Superior temporal gyrus (tissue), 1 donor: ENCODE measurements around the gene MKNK2.

ENCODE experiments used
- DNase-seq: peaks from one replicate; pipeline ENCODE4 v3.0.0-alpha.2; 2016; ENCODE audit errors: extremely low spot score

The MKNK2 gene

DNA sequence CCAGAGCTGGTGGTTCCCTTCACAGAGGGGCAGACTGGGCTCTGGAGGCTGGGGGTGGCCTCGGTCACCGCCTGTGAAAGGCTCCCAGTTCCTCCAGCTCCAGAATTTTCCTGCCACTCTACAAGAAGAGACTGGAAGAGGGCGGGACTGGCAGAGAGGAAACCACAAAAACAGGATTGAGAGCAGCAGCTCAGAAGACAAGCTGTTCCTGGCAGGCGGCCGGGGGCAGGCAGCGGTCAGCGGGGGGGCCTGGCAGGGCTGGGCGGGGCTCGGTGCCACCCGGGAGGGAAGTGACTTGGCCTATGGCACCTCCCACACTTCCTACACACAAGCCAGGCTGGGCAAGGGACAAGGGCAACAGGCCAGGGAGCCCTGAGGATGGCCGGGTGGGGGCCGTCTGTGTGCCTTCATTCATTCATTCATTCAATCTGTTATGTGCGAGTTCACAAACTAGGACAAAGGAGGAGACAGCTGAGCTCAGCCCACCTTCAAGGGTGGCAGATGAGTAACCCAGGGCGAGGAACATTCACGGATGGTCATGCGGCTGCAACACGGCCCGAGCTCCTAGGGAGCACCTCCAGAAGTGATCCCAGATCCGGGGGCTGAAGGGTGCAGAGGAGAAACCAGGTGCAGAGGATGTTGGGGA, 18.6 kb downstream of the MKNK2 start:
- DNase-seq, result peak; percentile 93

DNA sequence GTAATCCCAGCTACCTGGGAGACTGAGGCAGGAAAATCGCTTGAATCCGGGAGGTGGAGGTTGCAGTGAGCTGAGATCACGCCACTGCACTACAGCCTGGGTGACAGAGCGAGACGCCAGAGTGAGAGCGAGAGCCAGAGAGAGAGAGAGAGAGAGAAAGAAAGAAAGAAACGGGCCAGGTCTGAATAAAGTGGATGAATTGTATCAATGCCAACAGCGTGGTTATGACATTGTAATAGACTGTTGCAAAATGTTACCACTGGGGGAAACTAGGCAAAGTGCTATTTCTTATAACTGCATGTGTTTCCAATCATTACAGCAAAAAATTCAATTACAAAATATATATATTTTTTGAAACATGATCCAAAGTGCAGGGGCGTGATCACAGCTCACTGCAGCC, 23.7 kb downstream of the MKNK2 start:
- DNase-seq, result no peak

DNA sequence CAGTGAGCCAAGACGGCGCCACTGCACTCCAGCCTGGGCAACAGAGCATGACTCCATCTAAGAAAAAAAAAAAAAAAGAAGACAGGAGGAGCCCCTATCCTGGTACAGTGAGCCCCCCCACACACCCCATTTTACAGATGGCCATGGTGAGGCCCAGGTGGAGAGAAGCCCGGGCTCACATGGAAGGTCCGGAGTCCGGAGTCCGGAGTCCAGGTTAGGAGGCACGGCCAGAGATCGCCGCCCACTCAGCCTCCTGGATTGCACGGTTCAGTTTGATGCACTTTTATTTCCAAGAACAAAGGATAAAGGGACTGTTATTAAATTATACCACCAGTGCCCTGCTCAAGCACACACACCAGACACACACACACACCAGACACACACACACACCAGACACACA, 24.3 kb downstream of the MKNK2 start:
- no peak for DNase-seq

DNA sequence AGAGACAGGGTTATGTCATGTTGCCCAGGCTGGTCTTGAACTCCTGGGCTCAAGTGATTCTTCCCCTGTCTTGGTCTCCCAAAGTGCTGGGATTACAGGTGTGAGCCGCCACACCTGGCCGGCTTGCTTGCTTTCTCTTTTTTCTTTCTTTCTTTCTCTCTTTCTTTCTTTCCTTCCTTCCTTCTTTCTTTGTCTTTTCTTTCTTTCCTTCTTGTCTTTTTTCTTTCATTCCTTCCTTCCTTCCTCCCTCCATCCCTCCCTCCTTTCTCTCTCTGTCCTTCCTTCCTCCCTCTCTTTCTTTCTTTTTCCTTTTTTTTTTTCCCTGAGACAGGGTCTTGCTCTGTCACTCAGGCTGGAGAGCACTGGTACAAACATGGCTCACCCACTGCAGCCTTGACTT, 28.8 kb downstream of the MKNK2 start:
- DNase-seq, result no peak

DNA sequence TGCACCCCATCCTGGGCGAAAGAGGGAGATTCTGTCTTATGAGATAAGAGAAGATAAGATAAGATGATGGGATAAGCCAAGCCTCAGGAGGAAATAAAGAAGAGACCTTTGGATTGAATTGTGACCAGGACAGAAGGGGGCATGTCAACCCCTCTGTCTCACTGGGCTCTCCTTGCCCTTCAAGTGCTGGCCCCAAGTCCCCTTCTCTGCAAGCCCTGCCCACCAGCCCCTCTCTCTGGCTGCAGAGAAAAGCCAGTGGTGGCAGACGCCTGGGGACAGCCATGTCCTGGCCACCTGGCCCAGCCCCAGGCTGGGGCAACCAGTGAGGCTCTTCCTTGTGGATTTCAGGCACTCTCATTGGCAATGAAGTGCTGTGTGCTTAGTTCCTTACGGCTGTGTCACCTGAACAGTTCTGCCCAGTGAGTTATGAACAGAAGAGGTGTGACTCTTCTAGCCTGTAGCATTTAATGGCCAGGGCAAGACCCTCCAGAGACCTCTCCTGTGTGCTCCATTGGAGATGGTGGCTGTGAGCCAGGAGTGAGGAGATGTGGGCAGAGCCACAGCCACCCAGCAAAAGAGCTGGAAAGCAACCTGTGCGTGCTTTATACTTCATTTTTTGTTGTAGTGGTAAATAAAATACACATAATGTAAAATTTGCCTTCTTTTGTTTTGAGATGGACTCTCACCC, 29.4 kb downstream of the MKNK2 start:
- no peak for DNase-seq

DNA sequence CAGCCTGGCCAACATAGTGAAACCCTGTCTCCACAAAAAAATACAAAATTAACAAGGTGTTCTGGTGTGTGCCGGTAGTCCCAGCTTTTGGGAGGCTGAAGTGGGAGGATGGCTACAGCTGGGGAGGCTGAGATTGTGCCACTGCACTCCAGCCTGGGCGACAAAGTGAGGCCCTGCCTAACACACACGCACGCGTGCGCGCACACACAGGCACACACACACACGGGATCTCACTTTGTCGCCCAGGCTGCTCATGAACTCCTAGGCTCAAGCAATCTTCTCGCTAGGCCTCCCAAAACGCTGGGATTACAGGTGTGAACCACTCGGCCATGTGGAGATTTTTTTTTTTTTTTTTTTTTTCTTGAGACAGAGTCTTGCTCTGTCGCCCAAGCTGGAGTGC, 32.3 kb downstream of the MKNK2 start:
- DNase-seq, result no peak

DNA sequence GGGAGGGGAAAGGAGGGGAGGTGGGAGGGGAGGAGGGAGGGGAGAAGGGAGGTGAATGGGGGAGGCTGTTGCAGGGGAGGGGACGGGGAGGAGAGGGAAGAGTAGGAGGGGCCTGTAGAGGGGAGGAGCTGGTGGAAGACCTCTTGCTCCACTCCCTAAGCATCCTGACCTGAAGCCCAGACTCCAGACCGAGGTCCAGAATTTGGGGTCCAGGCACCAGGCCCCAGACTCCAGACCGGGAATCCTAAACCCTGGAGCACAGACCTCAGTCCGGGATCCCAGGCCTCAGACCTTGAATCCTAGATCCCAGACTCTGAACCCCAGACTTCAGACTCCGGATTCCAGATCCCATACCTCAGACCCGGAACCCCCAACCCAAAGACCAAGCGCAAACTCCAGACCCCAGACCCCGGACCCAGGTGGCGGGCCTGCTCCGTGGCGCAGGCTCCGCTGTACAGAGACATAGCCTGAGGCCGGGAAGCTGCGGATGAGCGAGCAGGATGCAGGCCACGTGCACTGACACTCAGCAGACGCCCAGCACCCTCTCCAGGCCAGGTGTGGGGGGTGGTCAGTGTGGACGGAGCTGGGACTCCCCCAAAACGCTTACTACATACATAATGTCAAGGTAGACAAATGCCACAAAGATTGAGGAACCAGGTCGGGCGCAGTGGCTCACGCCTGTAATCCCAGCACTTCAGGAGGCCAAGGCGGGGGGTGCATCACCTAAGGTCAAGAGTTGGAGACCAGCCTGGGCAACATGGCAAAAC, 34.8 kb downstream of the MKNK2 start:
- peak; percentile 61 for DNase-seq

DNA sequence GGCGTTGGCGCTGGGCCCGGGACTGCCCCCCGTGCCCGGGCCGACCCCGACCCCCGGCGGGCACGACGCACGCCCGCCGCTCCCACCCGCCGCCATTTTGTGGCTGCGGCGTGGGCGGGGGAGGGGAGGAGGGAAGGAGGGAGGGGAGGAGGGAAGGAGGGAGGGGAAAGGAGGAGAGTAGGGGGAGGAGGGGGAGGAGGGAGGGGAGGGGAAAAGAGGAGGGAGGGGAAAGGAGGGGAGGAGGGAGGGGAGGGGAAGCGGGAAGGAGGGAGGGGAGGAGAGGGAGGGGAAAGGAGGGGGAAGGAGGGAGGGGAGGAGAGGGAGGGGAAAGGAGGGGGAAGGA, 35.5 kb downstream of the MKNK2 start, which contains the start of gene BTBD2:
Gene BTBD2, minus strand, starts transcription at position 107 of the 343 bp plus-strand sequence. Its CDS starts 11 bp downstream, at position 96.
- peak; percentile 44 for DNase-seq

DNA sequence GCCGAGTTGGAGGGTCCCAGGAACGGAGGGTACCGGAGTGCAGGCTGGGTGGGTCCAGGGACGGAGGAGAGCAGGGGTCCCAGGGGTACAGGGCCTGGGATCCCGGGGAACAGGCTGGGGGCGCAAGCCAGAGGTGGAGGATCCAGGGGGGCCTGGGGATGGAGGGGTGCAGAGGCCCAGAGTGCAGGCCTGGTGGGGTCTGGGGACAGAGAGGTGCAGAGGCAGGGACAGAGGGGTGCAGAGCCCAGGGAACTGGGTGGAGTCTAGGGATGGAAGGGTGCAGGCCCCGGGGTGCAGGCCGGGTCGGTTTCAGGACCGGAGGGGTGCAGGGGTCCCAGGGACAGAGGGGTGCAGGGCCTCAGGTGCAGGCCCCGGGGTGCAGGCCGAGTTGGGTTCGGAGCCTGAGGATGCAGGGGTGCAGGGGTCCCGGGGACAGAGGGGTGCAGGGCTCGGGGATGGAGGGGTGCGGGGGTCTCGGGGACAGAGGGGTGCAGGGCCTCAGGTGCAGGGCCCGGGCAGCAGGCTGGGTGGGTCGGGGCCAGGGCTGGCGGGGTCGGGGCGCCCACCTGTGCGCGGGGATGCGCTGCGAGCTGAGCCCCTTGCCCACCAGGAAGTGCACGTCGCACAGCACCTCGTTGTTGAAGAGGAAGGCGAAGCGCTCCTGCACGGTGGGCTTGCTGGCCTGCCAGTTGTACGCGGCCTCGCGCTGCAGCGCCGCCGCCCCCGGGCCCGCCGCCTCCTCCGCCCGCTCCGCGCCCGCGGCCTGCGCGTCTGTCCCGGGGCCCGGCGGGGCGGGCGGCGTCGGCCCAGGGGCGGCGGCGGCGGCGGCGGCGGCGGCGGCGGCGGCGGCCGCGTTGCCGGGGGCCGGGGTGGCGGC, 36.1 kb downstream of the MKNK2 start:
- DNase-seq, result no peak

DNA sequence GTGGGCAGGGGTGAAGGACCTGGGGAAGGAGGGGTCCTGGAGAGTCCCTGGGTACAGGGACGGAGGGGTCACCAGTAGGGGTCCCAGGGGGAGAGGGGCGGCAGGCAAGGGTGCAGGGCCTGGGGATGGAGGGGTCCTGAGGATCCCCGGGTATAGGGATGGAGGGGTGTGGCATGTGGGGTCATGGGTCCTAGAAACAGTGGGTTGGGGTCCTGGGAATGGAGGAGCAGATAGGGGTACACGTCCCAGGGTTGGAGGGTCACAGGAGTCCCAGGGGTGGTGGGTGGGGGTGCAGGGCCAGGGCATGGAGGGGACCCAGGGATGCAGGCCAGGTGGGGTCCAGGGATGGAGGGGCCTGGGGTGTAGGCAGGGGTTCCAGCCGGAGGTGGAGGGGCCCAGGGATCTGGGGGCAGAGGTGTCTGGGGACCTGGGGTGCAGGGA, 36.9 kb downstream of the MKNK2 start:
- DNase-seq, result no peak

DNA sequence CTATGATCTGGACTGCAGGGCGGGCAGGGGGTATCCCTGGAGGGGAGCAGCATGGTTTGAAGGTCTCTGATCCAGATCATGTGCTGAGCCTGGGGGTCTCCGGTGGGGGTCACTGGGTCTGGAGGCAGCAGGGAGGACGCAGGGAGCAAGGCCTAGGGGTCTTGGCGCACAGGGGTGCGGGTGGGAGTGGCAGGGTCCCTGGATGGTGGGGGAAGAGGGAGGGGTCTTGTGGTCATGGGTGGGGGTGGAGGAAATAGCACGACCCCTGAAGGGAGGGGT, 37.4 kb downstream of the MKNK2 start:
- DNase-seq, result no peak

DNA sequence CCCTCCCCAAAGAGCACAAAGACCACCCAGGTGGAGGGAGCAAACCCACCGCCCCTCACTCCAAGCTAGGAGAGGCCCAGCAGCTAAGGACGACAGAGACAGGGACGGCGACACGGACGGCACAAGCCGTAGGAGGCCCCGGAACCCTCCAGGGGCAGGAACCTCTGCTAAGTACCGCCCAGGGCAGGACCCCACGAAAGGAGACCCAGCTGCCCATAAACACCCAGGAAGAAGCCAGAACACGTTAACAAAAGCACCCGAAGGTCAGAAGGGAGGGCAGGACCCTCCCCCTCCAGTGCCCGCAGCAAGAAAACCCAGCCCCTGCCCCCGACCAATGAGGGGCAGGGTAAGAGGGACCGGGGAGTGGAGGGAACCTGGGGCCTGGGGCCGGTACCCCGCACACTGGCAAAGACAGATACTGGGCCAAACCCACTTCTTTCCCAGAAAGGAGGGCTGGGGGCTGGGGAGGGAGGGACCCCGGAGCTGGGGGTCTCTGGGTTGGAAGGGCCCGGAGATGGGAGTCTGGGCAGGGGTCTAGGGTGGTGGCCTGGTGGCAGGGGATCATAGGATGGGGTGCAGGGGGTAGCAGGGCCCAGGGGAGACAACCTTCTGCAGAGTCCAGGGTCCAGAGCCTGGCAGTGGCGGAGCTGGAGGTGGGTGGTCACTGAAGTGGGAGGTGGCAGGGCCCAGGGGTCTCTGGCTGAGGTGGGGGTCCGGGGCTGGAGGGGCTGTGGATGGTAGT, 37.9 kb downstream of the MKNK2 start:
- DNase-seq, result no peak

DNA sequence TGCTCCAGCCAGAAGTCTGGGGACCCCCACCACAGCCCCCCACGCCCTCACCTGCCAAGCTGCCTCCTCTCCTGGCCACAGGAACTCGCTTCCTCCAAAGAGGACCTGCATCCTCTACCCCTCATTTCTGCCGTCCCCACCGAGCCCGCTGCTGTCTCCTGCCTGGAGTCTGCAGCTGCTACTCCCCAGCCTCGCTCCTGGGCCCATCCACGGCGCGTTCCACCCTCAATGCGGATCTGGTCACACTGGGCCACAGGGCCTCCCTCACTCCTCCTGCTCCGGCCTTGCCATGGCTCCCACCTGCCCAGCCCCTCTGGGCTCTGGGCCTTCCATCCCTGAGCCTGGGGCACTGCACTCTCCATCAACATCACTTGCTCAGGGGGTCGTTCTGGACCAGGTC, 39.9 kb downstream of the MKNK2 start:
- no peak for DNase-seq

DNA sequence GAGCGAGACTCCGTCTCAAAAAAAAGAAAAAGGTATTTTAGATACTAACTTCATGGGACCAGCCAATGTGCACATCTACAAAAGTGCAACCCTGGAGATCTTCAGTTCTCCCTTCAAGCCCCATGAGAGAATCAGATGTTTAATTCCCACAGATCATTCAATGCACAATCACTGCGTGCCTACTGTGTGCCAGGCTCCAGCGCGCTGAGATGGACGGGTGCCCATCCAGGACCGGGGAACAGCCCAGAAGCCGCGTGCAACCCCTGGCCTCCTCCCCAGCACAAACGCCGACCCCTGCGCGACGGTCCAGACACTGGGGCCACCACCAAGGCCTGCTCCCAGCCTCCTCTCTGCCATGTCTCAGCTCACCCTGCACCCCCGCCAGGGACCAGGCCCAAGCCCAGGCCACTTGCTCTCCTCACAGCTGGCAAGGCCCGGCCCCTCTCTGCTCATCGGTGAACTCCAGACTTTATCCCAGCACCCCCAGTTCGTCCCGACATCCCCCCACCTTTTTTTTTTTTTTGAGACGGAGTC, 40.8 kb downstream of the MKNK2 start:
- DNase-seq, result no peak

DNA sequence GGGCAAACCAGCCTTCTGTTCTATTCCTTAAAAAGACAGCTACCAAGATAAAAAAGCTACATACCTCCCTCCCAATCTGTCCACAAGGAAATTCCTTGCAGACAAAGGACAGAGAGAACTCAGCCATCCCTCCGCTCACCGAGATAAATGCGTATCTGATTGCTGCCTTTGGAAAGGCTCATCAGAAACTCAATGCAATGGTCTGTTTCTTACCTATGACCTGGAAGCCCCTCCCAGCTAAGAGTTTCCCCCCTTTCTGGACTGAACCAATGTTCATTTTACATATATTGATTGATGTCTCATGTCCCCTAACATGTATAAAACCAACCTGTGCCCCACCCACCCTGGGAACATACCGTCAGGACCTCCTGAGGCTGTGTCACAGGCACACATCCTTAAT, 47.2 kb downstream of the MKNK2 start:
- no peak for DNase-seq

DNA sequence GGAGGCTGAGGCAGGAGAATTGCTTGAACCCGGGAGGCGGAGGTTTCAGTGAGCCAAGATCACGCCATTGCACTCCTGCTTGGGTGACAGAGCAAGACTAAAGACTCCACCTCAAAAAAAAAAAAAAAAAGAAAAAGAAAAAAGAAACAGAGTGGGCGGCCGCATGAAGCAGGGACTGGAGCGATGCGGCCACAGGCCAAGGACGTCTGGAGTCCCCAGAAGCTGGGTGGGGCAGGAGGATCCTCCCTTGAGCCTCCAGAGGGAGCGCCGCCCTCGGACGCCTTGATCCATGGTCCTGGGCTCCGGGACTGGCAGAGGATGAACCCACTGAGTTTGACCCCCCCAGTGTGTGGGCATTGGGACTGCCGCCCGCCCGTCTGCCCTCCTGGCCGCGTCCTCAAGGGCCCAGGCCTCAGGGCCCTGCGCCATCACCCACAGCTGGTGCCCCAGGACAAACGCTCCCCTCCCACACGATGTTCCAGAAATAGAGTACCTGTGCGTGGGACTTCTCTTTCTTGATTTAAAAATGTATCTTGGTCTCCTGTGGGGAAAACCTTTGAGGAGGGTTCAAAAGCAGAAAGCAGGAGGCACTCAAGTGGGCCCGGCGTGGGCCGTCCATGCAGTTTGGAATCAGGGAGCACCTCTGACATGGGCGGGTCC, 51.1 kb downstream of the MKNK2 start:
- no peak for DNase-seq

DNA sequence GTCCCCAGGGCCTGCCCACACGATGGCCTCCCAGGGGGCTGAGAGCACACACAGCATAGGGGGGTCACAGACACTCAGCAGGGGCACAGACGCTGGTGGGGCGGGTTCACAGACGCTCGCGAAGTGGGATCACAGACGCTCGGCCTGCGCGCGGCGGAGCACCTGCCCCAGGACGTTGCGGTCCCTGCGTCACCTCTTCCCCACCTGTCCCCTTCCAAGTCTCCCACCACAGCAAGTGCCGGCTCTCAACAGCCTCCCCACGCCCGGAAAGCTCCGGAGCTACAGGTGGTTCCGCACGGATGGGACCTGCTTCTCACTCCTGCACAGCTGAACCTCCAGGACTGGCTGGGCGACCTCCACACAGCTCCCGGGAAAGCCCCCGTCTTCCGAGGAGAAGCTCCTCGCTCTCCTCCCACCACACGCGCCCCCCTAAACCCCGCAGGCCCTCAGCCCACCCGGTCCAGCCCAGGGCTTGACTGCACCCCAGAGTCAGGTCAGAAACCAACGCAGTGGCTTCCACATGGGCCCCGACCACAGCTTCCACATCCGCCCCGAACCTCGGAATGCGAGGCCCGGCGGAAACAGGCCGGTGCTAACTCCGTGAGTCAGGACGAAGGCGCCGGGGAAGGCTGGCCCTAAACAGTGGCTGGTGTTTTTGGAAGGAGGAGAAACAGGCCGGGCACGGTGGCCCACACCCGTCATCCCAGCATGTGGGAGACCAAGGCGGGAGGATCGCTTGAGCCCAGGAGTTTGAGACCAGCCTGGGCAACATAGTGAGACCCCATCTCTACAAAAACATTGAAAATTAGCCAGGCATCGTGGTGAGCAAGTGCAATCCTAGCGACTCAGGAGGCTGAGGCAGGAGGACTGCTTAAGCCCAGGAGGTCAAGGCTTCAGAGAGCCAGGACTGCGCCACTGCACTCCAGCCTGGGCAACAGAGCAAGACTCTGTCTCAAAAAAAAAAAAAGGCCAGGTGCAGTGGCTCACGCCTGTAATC, 52.0 kb downstream of the MKNK2 start:
- no peak for DNase-seq

DNA sequence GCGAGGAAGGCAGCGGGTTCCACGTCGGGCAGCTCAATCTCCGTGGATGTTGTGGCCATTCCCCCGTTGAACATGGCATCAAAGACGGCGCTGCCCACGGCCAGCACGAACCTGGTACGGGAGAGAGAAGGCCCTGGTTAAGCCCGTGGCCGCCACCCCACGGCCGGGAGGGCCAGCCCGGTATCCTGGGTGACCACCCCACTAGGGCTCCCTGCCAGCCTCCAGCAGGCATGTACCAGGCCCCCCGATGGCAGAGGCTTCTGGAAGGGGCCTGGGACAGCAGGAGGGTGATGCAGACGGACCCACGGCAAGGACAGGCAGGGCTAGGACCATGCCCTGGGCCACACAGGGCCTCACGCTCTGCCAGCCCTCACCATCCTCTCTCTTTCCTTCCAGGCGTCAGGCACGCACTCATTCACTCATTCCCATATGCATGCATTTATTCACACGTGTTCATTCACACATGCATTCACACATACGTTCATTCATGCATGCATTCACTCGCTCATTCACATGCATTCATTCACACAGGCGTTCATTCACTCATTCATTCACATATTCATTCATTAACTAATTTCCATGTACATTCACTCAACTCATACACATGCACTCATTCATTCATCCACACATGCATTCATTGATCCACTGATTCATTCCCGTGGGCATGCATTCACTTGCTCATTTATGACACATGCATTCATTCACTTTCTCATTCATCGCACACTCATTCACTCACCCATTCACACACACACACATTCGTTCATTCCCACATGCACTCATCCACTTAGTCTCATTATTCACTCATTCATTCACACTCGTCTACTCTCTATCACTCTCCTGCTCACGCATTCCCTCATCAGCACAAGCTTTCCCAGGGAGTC, 53.5 kb downstream of the MKNK2 start:
- DNase-seq, result no peak
